GM12878 (cell line): ENCODE data around the gene MTMR8. TPM values are rescaled to one million over a fixed set of nuclear protein-coding genes. Genes with fewer than 3 reads are reported as not detected.

Experiments used
- ATAC-seq: fragments of 200-7000 bp; cut with Tn5 transposase; 3 replicates; pipeline ENCODE4 v1.9.1; 2020; ENCODE audit warnings: mild to moderate bottlenecking, moderate library complexity
- BruUV-seq: library from RNA; stranded (reverse); fragments of 400-500 nt; replicated peaks from 2 replicates; lab custom pipeline; 2021; lab: Mats Ljungman, UMichigan
- CTCF ChIA-PET: fragments of 300-600 bp; sonication (Branson Sonifier 250); formaldehyde crosslinking; extraction: SDS; loops from one replicate; lab custom pipeline; 2021; ENCODE audit warnings: inconsistent platforms; lab: Yijun Ruan, JAX
- POLR2A ChIA-PET: fragments of 350-600 bp; formaldehyde crosslinking; extraction: SDS; loops from one replicate; lab custom pipeline; 2021; ENCODE audit warnings: inconsistent platforms; lab: Charles Lee
- RAD21 ChIA-PET: fragments of 300-600 bp; sonication (Branson Sonifier 250); formaldehyde crosslinking; loops from one replicate; lab custom pipeline; 2023; ENCODE audit warnings: antibody characterized with exemption; ENCODE audit not compliant: unreplicated experiment; lab: Charles Lee
- SMC1A ChIA-PET: fragments of 300-600 bp; sonication (Branson Sonifier 250); formaldehyde crosslinking; loops from one replicate; lab custom pipeline; 2023; ENCODE audit not compliant: unreplicated experiment, uncharacterized antibody; lab: Charles Lee
- DNase-seq: peaks from one replicate; pipeline ENCODE4 v3.0.0-alpha.2; 2011; ENCODE audit warnings: low read depth, low spot score
- FAIRE-seq: peaks from 3 replicates; lab custom pipeline; 2011; peaks lifted over from hg19 to GRCh38; lab: Jason Lieb, UNC
- H2AFZ ChIP-seq: 2 replicates; pipeline ENCODE4 v1.6.0; 2011; ENCODE audit warnings: low read depth, low read length, control low read depth; ENCODE audit not compliant: control insufficient read depth
- H3K27ac ChIP-seq: 2 replicates; pipeline ENCODE4 v1.5.1; 2011; ENCODE audit warnings: control low read depth; ENCODE audit not compliant: control insufficient read depth, insufficient read depth
- H3K27me3 ChIP-seq, 2 experiments: replicated peaks in 1 of 2; 2 replicates each; pipeline versions ENCODE4 v1.6.0 to v1.6.1; 2011; ENCODE audit warnings: low read length in 1 of 2; ENCODE audit not compliant: control insufficient read depth in 2 of 2, insufficient read depth in 2 of 2
- H3K36me3 ChIP-seq, 2 experiments: 2 replicates each; pipeline ENCODE4 v1.5.1; 2011; ENCODE audit warnings: low read length in 1 of 2; ENCODE audit not compliant: control insufficient read depth in 2 of 2, insufficient read depth in 2 of 2
- H3K4me1 ChIP-seq: 2 replicates; pipeline ENCODE4 v1.6.1; 2011; ENCODE audit warnings: mild to moderate bottlenecking, low read length, moderate library complexity, mixed read lengths; ENCODE audit not compliant: control insufficient read depth, insufficient read depth
- H3K4me2 ChIP-seq: 2 replicates; pipeline ENCODE4 v1.6.0; 2011; ENCODE audit warnings: control low read depth; ENCODE audit not compliant: control insufficient read depth, insufficient read depth
- H3K4me3 ChIP-seq: fragments of 200-600 bp; sonication (generic); 2 replicates; pipeline ENCODE4 v1.5.1; 2016
- H3K79me2 ChIP-seq: 2 replicates; pipeline ENCODE4 v1.6.0; 2011; ENCODE audit warnings: low read length; ENCODE audit not compliant: control insufficient read depth, insufficient read depth
- H3K9ac ChIP-seq: 2 replicates; pipeline ENCODE4 v1.8.0; 2011; ENCODE audit warnings: low read length, control low read depth, mixed read lengths; ENCODE audit not compliant: control insufficient read depth, insufficient read depth
- H3K9me3 ChIP-seq: replicated peaks from 3 replicates; pipeline ENCODE4 v1.5.1; 2011; ENCODE audit warnings: mild to moderate bottlenecking, low read length; ENCODE audit not compliant: control insufficient read depth, insufficient read depth
- H4K20me1 ChIP-seq: 2 replicates; pipeline ENCODE4 v1.6.0; 2011; ENCODE audit not compliant: control insufficient read depth, insufficient read depth
- CBFB ChIP-seq: IDR thresholded peaks from 2 replicates; pipeline ENCODE4 v1.6.1; 2016; ENCODE audit warnings: antibody characterized with exemption, low read depth
- CREM ChIP-seq: IDR thresholded peaks from 2 replicates; pipeline ENCODE4 v1.6.1; 2014; ENCODE audit warnings: antibody characterized with exemption, low read depth
- EED ChIP-seq: sonication (generic); IDR thresholded peaks from 2 replicates; pipeline ENCODE4 v1.6.1; 2016; ENCODE audit warnings: antibody characterized with exemption, low read depth
- EZH2 ChIP-seq: IDR thresholded peaks from 2 replicates; pipeline ENCODE4 v1.6.1; 2012; ENCODE audit warnings: low read depth, mild to moderate bottlenecking, control low read depth, inconsistent platforms, low read length, borderline replicate concordance; ENCODE audit not compliant: control insufficient read depth
- GATAD2B ChIP-seq: fragments of 450-650 bp; conservative IDR thresholded peaks from 2 replicates; pipeline ENCODE4 v1.6.1; 2017; ENCODE audit warnings: low read depth, mild to moderate bottlenecking, moderate library complexity
- IKZF1 ChIP-seq: fragments of 450-650 bp; conservative IDR thresholded peaks from 2 replicates; pipeline ENCODE4 v1.6.1; 2017; ENCODE audit warnings: antibody characterized with exemption, mild to moderate bottlenecking
- MEF2B ChIP-seq: fragments of 450-650 bp; IDR thresholded peaks from 2 replicates; pipeline ENCODE4 v1.6.1; 2018; ENCODE audit warnings: mild to moderate bottlenecking, moderate library complexity; ENCODE audit not compliant: partially characterized antibody, poor library complexity, severe bottlenecking
- NFIC ChIP-seq: IDR thresholded peaks from 2 replicates; pipeline ENCODE4 v1.6.1; 2012; ENCODE audit warnings: low read depth, mild to moderate bottlenecking, inconsistent platforms, low read length, moderate library complexity
- PAX5 ChIP-seq: IDR thresholded peaks from 2 replicates; pipeline ENCODE4 v1.6.1; 2011; ENCODE audit warnings: low read depth, low read length, borderline replicate concordance
- POLR2AphosphoS5 ChIP-seq: IDR thresholded peaks from 2 replicates; pipeline ENCODE4 v1.6.1; 2011; ENCODE audit warnings: mild to moderate bottlenecking, low read length, inconsistent platforms
- RELA ChIP-seq: fragments of 450-650 bp; IDR thresholded peaks from 2 replicates; pipeline ENCODE4 v1.8.0; 2014; ENCODE audit warnings: borderline replicate concordance; ENCODE audit not compliant: partially characterized antibody
- TARDBP ChIP-seq: IDR thresholded peaks from 2 replicates; pipeline ENCODE4 v1.6.1; 2016; ENCODE audit warnings: borderline replicate concordance
- TBL1XR1 ChIP-seq: IDR thresholded peaks from 2 replicates; pipeline ENCODE4 v1.6.1; 2012; ENCODE audit warnings: low read depth, low read length, improper control_type of control experiment
- YBX1 ChIP-seq: fragments of 450-650 bp; IDR thresholded peaks from 2 replicates; pipeline ENCODE4 v1.6.1; 2016; ENCODE audit warnings: antibody characterized with exemption
- WGBS: methylation state at CpG from one replicate; pipeline ENCODE4 v1.1.6; 2016; ENCODE audit warnings: low lambda C conversion rate; ENCODE audit not compliant: insufficient replicate concordance, insufficient coverage; ENCODE audit errors: missing lambda C conversion rate; 5-methylcytosine and 5-hydroxymethylcytosine counted together
- in situ Hi-C: fragments of 300-500 bp; cut with MboI; formaldehyde crosslinking; loops from 9 replicates; pipeline ENCODE4 v1.14.3; 2018; ENCODE audit warnings: mixed read lengths
- intact Hi-C: fragments of 100-400 bp; cut with micrococcal nuclease; formaldehyde crosslinking; loops from one replicate; pipeline ENCODE4 v1.14.2; 2022; ENCODE audit not compliant: unreplicated experiment
- polyA plus RNA-seq, 11 experiments: library from polyadenylated mRNA; depleted of rRNA in 4 of 11; unstranded in 6 of 11; stranded (reverse) in 5 of 11; fragments of >200 nt; fragmentation: Nextera tagmentation in 4 of 11; fragmentation: Illumina TruSeq in 1 of 11; extraction: Ambion mirVana in 4 of 11; extraction: Trizol in 1 of 11; gene quantifications; 1 replicate in 1 of 11; 2 replicates in 10 of 11; pipeline versions ENCODE4 v1.2.1 to v1.2.3, GENCODE V29; 2011 to 2016; ENCODE audit warnings: inconsistent platforms in 2 of 11, missing spikeins in 2 of 11, low read depth in 1 of 11
- total RNA-seq, 4 experiments: library from RNA; depleted of rRNA in 3 of 4; stranded (reverse); fragments of >200 nt in 3 of 4; fragmentation: Illumina TruSeq in 1 of 4; extraction: Trizol in 1 of 4; gene quantifications; 2 replicates each; pipeline versions ENCODE4 v1.2.1 to v1.2.3, GENCODE V29; 2013 to 2021
- TF ChIP-seq, protein P1 (sequence below): IDR thresholded peaks from 2 replicates; pipeline ENCODE4 v1.6.1; 2012; ENCODE audit warnings: improper control_type of control experiment, low read depth, low read length; ENCODE audit not compliant: insufficient replicate concordance
- TF ChIP-seq, protein P2 (sequence below): fragments of 450-650 bp; IDR thresholded peaks from 2 replicates; pipeline ENCODE4 v1.6.1; 2016; ENCODE audit warnings: mild to moderate bottlenecking
- TF ChIP-seq, protein P3 (sequence below): IDR thresholded peaks from 2 replicates; pipeline ENCODE4 v1.6.1; 2012; ENCODE audit warnings: low read depth, low read length, improper control_type of control experiment
- TF ChIP-seq, protein P4 (sequence below): fragments of 450-650 bp; IDR thresholded peaks from 2 replicates; pipeline ENCODE4 v1.6.1; 2017; ENCODE audit warnings: borderline replicate concordance

The MTMR8 gene
- total and polyA plus RNA-seq, 10 of the 15 experiments (the other 5 are each of a cell fraction or from before 2014, with no cell fraction given): 2.0 to 4.7 (median 3.6) TPM

DNA sequence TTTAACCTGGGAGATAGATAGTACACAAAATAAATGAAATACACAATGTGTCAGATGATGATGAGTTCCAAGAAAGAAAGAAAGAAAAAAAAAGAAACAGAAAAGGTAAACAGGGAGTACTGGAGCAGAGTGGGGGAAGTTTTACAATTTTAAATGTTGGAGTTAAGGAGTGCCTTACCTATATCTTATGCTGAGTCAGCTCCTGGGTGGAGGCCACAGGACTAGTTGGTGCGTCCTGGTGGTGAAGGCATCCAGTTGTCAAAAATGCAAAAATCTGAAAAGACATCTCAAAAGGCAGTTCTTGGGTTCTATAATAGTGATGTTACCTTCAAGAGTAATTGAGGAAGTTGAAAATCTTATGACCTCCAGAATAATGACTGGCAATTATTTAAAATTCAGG is 42.4 kb upstream of the MTMR8 start:
- no peak for FAIRE-seq
- RAD21 ChIA-PET: no interaction called here
- POLR2A ChIA-PET: no interaction called here
- TF ChIP-seq CREM (no peak), EZH2 (no peak), NFIC (no peak), IKZF1 (no peak), CBFB (no peak), MEF2B (no peak), GATAD2B (no peak), TBL1XR1 (no peak), PAX5 (no peak), POLR2AphosphoS5 (no peak), YBX1 (no peak), EED (no peak), TARDBP (no peak), RELA (no peak)
- TF ChIP-seq, protein P1, sequence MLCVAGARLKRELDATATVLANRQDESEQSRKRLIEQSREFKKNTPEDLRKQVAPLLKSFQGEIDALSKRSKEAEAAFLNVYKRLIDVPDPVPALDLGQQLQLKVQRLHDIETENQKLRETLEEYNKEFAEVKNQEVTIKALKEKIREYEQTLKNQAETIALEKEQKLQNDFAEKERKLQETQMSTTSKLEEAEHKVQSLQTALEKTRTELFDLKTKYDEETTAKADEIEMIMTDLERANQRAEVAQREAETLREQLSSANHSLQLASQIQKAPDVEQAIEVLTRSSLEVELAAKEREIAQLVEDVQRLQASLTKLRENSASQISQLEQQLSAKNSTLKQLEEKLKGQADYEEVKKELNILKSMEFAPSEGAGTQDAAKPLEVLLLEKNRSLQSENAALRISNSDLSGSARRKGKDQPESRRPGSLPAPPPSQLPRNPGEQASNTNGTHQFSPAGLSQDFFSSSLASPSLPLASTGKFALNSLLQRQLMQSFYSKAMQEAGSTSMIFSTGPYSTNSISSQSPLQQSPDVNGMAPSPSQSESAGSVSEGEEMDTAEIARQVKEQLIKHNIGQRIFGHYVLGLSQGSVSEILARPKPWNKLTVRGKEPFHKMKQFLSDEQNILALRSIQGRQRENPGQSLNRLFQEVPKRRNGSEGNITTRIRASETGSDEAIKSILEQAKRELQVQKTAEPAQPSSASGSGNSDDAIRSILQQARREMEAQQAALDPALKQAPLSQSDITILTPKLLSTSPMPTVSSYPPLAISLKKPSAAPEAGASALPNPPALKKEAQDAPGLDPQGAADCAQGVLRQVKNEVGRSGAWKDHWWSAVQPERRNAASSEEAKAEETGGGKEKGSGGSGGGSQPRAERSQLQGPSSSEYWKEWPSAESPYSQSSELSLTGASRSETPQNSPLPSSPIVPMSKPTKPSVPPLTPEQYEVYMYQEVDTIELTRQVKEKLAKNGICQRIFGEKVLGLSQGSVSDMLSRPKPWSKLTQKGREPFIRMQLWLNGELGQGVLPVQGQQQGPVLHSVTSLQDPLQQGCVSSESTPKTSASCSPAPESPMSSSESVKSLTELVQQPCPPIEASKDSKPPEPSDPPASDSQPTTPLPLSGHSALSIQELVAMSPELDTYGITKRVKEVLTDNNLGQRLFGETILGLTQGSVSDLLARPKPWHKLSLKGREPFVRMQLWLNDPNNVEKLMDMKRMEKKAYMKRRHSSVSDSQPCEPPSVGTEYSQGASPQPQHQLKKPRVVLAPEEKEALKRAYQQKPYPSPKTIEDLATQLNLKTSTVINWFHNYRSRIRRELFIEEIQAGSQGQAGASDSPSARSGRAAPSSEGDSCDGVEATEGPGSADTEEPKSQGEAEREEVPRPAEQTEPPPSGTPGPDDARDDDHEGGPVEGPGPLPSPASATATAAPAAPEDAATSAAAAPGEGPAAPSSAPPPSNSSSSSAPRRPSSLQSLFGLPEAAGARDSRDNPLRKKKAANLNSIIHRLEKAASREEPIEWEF: no peak
- TF ChIP-seq, protein P2, sequence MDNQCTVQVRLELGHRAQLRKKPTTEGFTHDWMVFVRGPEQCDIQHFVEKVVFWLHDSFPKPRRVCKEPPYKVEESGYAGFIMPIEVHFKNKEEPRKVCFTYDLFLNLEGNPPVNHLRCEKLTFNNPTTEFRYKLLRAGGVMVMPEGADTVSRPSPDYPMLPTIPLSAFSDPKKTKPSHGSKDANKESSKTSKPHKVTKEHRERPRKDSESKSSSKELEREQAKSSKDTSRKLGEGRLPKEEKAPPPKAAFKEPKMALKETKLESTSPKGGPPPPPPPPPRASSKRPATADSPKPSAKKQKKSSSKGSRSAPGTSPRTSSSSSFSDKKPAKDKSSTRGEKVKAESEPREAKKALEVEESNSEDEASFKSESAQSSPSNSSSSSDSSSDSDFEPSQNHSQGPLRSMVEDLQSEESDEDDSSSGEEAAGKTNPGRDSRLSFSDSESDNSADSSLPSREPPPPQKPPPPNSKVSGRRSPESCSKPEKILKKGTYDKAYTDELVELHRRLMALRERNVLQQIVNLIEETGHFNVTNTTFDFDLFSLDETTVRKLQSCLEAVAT: no peak
- TF ChIP-seq, protein P3, sequence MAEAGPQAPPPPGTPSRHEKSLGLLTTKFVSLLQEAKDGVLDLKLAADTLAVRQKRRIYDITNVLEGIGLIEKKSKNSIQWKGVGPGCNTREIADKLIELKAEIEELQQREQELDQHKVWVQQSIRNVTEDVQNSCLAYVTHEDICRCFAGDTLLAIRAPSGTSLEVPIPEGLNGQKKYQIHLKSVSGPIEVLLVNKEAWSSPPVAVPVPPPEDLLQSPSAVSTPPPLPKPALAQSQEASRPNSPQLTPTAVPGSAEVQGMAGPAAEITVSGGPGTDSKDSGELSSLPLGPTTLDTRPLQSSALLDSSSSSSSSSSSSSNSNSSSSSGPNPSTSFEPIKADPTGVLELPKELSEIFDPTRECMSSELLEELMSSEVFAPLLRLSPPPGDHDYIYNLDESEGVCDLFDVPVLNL: no peak
- TF ChIP-seq, protein P4, sequence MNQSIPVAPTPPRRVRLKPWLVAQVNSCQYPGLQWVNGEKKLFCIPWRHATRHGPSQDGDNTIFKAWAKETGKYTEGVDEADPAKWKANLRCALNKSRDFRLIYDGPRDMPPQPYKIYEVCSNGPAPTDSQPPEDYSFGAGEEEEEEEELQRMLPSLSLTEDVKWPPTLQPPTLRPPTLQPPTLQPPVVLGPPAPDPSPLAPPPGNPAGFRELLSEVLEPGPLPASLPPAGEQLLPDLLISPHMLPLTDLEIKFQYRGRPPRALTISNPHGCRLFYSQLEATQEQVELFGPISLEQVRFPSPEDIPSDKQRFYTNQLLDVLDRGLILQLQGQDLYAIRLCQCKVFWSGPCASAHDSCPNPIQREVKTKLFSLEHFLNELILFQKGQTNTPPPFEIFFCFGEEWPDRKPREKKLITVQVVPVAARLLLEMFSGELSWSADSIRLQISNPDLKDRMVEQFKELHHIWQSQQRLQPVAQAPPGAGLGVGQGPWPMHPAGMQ: no peak

More for the DNA sequence above, 42.4 kb upstream of the MTMR8 start:
- Histone ChIP-seq H2AFZ (no peak overlapping the region), H3K4me1 (no peaks in the 10 kb centered on the region), H3K4me2 (no peak overlapping the region), H3K27ac (no peak overlapping the region), H3K36me3 (no peaks in the 10 kb centered on the region), H3K79me2 (no peaks in the 10 kb centered on the region), H3K4me3 (no peak overlapping the region), H3K9ac (no peak overlapping the region), H3K9me3 (no peaks in the 10 kb centered on the region), H3K27me3 (no peaks in the 10 kb centered on the region), H4K20me1 (no peaks in the 10 kb centered on the region)
- no peak for ATAC-seq
- BruUV-seq: no TSS peak
- ChIA-PET CTCF (no interaction called here), SMC1A (no interaction called here)
- in situ Hi-C loops: no loop called here
- intact Hi-C loops: no loop called here
- WGBS: 87% methylated on average over 1 of the region's 1 CpG
- DNase-seq: no peak
